ENCODE measurements around the gene CWC27.

DNA sequence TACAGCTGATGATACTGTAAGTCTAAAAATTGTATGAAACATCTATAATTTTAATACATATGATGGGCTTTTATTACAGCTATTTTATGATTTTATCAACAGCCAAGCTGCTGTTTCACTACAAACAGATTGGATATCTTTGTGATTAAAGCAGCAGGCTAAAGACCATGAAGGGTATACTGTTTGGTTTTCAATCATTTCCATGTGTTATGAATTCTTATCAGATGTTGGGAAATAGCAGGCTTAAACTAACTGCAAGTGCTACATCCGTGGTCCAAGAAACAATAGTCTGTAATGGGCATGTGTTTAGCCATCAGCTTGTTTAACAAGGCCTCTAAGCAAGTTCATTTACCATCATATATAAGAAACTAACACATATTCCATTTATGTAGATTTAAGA, 107.5 kb downstream of the CWC27 start:
- TF ChIP-seq POLR2AphosphoS5 (IDR thresholded peaks at IDR 0.05) = no peak
- TF ChIP-seq, protein P1, sequence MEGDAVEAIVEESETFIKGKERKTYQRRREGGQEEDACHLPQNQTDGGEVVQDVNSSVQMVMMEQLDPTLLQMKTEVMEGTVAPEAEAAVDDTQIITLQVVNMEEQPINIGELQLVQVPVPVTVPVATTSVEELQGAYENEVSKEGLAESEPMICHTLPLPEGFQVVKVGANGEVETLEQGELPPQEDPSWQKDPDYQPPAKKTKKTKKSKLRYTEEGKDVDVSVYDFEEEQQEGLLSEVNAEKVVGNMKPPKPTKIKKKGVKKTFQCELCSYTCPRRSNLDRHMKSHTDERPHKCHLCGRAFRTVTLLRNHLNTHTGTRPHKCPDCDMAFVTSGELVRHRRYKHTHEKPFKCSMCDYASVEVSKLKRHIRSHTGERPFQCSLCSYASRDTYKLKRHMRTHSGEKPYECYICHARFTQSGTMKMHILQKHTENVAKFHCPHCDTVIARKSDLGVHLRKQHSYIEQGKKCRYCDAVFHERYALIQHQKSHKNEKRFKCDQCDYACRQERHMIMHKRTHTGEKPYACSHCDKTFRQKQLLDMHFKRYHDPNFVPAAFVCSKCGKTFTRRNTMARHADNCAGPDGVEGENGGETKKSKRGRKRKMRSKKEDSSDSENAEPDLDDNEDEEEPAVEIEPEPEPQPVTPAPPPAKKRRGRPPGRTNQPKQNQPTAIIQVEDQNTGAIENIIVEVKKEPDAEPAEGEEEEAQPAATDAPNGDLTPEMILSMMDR (IDR thresholded peaks at IDR 0.05 in 8 of 11, conservative IDR thresholded peaks at IDR 0.05 in 3 of 11) = no peak

Data from spleen (tissue), 7 donors.